ENCODE results near the gene KLHL26.

The KLHL26 gene

DNA sequence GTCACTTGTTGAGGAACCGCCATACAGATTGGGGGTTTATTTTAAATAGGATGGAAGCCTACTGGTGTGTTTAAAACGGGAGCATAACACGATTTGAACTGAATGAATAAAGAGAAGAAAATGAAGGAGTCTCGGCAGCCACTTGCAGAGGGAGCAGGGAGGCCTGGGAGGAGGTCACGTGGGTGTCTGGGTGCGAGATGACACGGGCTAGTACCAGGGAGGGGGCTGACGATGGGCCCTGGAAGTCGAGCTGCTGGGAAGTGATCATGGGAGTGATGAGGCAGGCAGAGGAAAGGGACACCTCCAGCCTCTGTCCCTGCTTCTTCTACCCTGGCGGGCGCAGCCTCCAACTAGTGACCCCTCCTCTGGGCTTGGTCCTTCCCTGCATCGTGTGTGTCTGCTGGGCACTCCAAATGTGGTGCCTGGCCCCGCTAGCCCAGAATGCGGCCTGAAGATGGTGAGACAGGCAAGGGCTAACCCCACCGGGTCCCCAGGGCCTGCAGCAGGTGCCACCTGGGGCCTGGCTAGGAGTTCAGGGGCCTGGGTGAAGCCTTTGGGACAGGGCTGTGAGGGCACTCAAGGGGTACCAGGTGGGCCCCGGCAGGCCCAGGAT lies 82.1 kb downstream of the KLHL26 start:
- no peak for DNase-seq
- H4K20me1 ChIP-seq (ENCODE audit: insufficient read depth, low read length), result no peaks in the 10 kb centered on the region
- H3K9ac ChIP-seq (ENCODE audit: low read length), result no peak overlapping the region

DNA sequence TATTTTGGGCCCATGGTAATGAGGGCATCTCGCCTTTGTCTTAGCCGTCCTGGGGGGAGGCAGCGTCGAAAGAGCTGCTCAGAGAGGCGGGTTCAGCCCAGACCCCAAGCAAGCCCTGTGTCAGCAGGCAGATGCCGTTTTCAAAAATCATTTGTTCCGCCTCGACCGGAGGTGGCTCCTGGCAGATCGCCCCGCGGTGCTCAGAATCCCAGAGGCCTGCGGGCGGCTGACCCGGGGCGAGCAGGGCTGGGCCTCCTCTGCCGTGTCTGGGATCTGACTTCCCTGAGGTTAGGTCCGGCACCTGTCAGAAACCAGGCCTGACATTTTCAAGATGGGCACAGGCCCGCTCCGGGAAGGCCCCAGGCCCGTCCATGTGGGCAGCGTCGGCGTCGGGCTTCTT lies 82.7 kb downstream of the KLHL26 start:
- TF ChIP-seq EZH2phosphoT487 (IDR thresholded peaks at IDR 0.05; ENCODE audit: low read length) (no peak), EZH2 (optimal IDR thresholded peaks at IDR 0.05; ENCODE audit: low read depth, low read length) (no peak)
- TF ChIP-seq, protein P1, sequence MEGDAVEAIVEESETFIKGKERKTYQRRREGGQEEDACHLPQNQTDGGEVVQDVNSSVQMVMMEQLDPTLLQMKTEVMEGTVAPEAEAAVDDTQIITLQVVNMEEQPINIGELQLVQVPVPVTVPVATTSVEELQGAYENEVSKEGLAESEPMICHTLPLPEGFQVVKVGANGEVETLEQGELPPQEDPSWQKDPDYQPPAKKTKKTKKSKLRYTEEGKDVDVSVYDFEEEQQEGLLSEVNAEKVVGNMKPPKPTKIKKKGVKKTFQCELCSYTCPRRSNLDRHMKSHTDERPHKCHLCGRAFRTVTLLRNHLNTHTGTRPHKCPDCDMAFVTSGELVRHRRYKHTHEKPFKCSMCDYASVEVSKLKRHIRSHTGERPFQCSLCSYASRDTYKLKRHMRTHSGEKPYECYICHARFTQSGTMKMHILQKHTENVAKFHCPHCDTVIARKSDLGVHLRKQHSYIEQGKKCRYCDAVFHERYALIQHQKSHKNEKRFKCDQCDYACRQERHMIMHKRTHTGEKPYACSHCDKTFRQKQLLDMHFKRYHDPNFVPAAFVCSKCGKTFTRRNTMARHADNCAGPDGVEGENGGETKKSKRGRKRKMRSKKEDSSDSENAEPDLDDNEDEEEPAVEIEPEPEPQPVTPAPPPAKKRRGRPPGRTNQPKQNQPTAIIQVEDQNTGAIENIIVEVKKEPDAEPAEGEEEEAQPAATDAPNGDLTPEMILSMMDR (IDR thresholded peaks at IDR 0.05; ENCODE audit: low read length), result no peak
- Histone ChIP-seq H3F3A (ENCODE audit: insufficient read depth, low read length) (no peaks in the 10 kb centered on the region), H3K4me3 (ENCODE audit: low read length) (no peak overlapping the region), H3K36me3 (replicated peaks; ENCODE audit: insufficient read depth, low read length) (no peaks in the 10 kb centered on the region), H2AFZ (ENCODE audit: low read length) (no peak overlapping the region), H3K9ac (ENCODE audit: low read length) (no peak overlapping the region), H3K4me1 (ENCODE audit: low read length) (no peaks in the 10 kb centered on the region), H3K9me3 (replicated peaks; ENCODE audit: insufficient read depth, low read length) (no peaks in the 10 kb centered on the region), H3K79me2 (ENCODE audit: low read length) (no peaks in the 10 kb centered on the region), H3K9me2 (replicated peaks; ENCODE audit: insufficient read depth, low read length) (no peaks in the 10 kb centered on the region), H3K4me2 (ENCODE audit: low read depth, low read length) (no peak overlapping the region), H3K27ac (ENCODE audit: low read length) (no peak overlapping the region), H3K27me3 (replicated peaks; ENCODE audit: insufficient read depth, low read length) (no peaks in the 10 kb centered on the region), H4K20me1 (ENCODE audit: insufficient read depth, low read length) (no peaks in the 10 kb centered on the region)
- DNase-seq, result no peak

More for the DNA sequence above, 82.1 kb downstream of the KLHL26 start:
- Histone ChIP-seq H3K9me2 (replicated peaks; ENCODE audit: insufficient read depth, low read length) (no peaks in the 10 kb centered on the region), H3F3A (ENCODE audit: insufficient read depth, low read length) (no peaks in the 10 kb centered on the region), H3K4me3 (ENCODE audit: low read length) (no peak overlapping the region), H3K27me3 (replicated peaks; ENCODE audit: insufficient read depth, low read length) (no peaks in the 10 kb centered on the region), H2AFZ (ENCODE audit: low read length) (no peak overlapping the region), H3K36me3 (replicated peaks; ENCODE audit: insufficient read depth, low read length) (no peaks in the 10 kb centered on the region), H3K4me1 (ENCODE audit: low read length) (no peaks in the 10 kb centered on the region), H3K9me3 (replicated peaks; ENCODE audit: insufficient read depth, low read length) (no peaks in the 10 kb centered on the region), H3K4me2 (ENCODE audit: low read depth, low read length) (no peak overlapping the region), H3K27ac (ENCODE audit: low read length) (no peak overlapping the region), H3K79me2 (ENCODE audit: low read length) (no peaks in the 10 kb centered on the region)
- no peak for TF ChIP-seq EZH2phosphoT487 (IDR thresholded peaks at IDR 0.05; ENCODE audit: low read length)
- TF ChIP-seq, protein P1 (IDR thresholded peaks at IDR 0.05; ENCODE audit: low read length), result no peak
- no peak for TF ChIP-seq EZH2 (optimal IDR thresholded peaks at IDR 0.05; ENCODE audit: low read depth, low read length)

Measured in MM.1S (cell line).